ENCODE measurements around the gene MAN1A1. TPM values are rescaled to one million over a fixed set of nuclear protein-coding genes. Genes with fewer than 3 reads are reported as not detected.

The MAN1A1 gene
- total and polyA plus RNA-seq, 7 donors = 10.2 to 143 (median 81.9) TPM

DNA sequence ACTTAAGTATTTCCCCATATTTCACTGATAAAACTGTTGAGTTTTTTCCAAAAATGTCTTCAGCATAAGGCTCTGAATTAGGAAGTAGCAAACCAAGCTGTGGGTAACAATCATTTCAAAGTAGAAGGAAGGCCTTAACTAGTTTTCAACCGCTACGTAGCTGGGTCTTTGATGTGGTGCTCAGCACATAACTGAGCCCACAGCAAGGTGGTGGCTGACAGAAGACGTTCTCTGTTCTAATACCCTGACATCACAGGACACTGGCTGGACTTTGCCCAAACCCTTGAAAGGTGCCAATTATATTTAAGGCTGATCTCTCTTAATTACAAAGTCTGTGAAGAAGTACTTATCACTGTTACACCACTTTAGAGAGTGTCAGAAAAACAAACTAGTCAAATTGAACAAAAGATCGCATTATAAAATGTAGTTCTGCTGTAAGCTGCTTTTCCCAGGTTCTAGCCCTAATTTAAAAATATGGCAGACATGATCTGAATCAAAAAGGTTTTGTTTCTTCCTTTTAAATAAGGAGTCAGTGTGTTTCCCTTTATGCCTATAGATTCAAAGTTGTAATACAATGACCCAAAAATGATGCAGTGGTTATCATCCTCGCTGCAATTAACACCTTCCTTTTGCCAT is 26.7 kb downstream of the MAN1A1 start:
- Histone ChIP-seq H3K4me3 (no peak overlapping the region), H3K9me3 (no peaks in the 10 kb centered on the region), H3K4me1 (peaks cover 0 to 5% (median 4%) of the 10 kb centered on the region in 4 donors), H3K27ac (no peak overlapping the region), H3K27me3 (no peaks in the 10 kb centered on the region), H3K36me3 (peaks cover 0 to 4% (median 0%) of the 10 kb centered on the region in 4 donors)
- TF ChIP-seq, protein P1, sequence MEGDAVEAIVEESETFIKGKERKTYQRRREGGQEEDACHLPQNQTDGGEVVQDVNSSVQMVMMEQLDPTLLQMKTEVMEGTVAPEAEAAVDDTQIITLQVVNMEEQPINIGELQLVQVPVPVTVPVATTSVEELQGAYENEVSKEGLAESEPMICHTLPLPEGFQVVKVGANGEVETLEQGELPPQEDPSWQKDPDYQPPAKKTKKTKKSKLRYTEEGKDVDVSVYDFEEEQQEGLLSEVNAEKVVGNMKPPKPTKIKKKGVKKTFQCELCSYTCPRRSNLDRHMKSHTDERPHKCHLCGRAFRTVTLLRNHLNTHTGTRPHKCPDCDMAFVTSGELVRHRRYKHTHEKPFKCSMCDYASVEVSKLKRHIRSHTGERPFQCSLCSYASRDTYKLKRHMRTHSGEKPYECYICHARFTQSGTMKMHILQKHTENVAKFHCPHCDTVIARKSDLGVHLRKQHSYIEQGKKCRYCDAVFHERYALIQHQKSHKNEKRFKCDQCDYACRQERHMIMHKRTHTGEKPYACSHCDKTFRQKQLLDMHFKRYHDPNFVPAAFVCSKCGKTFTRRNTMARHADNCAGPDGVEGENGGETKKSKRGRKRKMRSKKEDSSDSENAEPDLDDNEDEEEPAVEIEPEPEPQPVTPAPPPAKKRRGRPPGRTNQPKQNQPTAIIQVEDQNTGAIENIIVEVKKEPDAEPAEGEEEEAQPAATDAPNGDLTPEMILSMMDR (IDR thresholded peaks at IDR 0.05) = no peak
- TF ChIP-seq EP300 (IDR thresholded peaks at IDR 0.05) = no peak
- no peak for DNase-seq
- intact Hi-C loops (cut with DNase I) = no loop called here
- WGBS, 2 donors = 69 to 84% methylated on average over 5 of the region's 5 CpGs

GRCh38 chr6:119322034-119322433 is 27.5 kb downstream of the MAN1A1 start:
- Histone ChIP-seq H3K4me1 (no peaks in the 10 kb centered on the region), H3K36me3 (peaks cover 0 to 4% (median 0%) of the 10 kb centered on the region in 4 donors), H3K27ac (no peak overlapping the region), H3K27me3 (no peaks in the 10 kb centered on the region), H3K4me3 (no peak overlapping the region), H3K9me3 (no peaks in the 10 kb centered on the region)
- 98% methylated on average over 2 of the region's 2 CpGs for WGBS, 2 donors
- intact Hi-C loops (cut with DNase I) = no loop called here
- no peak for DNase-seq
- TF ChIP-seq POLR2AphosphoS5 (IDR thresholded peaks at IDR 0.05) (no peak), EP300 (IDR thresholded peaks at IDR 0.05) (no peak), POLR2A (IDR thresholded peaks at IDR 0.05) (no peak)
- TF ChIP-seq, protein P1 (IDR thresholded peaks at IDR 0.05) = no peak

DNA sequence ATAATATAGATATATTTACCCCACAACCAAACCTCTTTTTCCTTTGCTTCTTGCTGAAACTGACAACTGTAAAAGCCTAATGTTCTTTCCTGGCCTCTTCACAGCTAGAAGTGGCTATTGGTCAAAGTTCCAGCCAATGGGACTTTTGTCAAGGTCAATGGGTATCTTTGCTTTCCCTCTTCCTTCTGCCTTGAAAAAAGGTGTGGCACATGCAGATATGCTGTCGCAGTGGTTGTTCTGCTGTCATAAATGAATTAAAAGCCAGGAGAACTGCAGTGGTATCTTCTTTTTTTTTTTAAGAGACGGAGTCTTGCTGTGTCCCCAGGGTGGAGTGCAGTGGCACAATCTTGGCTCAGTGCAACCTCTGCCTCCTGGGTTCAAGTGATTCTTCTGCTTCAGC is 29.9 kb downstream of the MAN1A1 start:
- no peak for DNase-seq
- no peaks in the 10 kb centered on the region for H3K9me3 ChIP-seq
- peaks cover 0 to 10% (median 8%) of the 10 kb centered on the region in 4 donors for H3K4me1 ChIP-seq
- H3K27ac ChIP-seq = no peak overlapping the region
- no peaks in the 10 kb centered on the region for H3K27me3 ChIP-seq
- no peaks in the 10 kb centered on the region for H3K36me3 ChIP-seq
- WGBS, 2 donors = 32 to 87% methylated on average over 2 of the region's 2 CpGs
- TF ChIP-seq POLR2A (IDR thresholded peaks at IDR 0.05) = no peak
- no peak for TF ChIP-seq POLR2AphosphoS5 (IDR thresholded peaks at IDR 0.05)
- TF ChIP-seq, protein P1 (IDR thresholded peaks at IDR 0.05) = no peak
- TF ChIP-seq EP300 (IDR thresholded peaks at IDR 0.05) = no peak
- no peak overlapping the region for H3K4me3 ChIP-seq
- intact Hi-C loops (cut with DNase I) = no loop called here

GRCh38 chr6:119318730-119319129 is 30.8 kb downstream of the MAN1A1 start:
- peaks cover 0 to 19% (median 14%) of the 10 kb centered on the region in 4 donors for H3K4me1 ChIP-seq
- no peaks in the 10 kb centered on the region for H3K27me3 ChIP-seq
- intact Hi-C loops (cut with DNase I) = no loop called here
- DNase-seq = no peak
- H3K36me3 ChIP-seq = no peaks in the 10 kb centered on the region
- H3K27ac ChIP-seq = no peak overlapping the region
- WGBS, 2 donors = 91 to 96% methylated on average over 1 of the region's 1 CpG
- H3K9me3 ChIP-seq = no peaks in the 10 kb centered on the region
- TF ChIP-seq POLR2A (IDR thresholded peaks at IDR 0.05) = no peak
- no peak overlapping the region for H3K4me3 ChIP-seq

DNA sequence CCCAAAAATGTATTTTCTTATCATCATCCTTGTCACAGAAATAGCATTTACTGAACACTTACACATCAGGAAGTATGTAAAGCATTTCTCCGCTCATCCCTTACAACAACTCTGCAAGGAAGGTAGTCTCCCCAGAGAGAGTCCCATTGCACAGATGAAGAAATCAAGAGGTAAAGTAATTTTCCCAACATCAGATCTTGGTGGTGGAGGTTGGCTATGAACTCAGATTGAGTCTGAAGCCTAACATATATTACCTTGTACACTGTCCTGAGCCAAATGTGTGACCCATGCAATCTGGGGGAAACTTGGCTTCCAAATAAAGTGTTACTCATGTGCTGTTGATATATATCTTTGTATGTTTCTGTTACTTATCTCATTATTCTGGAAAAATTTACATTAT is 31.4 kb downstream of the MAN1A1 start:
- 61 to 96% methylated on average over 1 of the region's 1 CpG for WGBS, 2 donors
- TF ChIP-seq EP300 (IDR thresholded peaks at IDR 0.05) = no peak
- TF ChIP-seq, protein P1 (IDR thresholded peaks at IDR 0.05) = no peak
- no peak for TF ChIP-seq POLR2A (IDR thresholded peaks at IDR 0.05)
- no peak for TF ChIP-seq POLR2AphosphoS5 (IDR thresholded peaks at IDR 0.05)
- Histone ChIP-seq H3K27ac (no peak overlapping the region), H3K27me3 (no peaks in the 10 kb centered on the region), H3K4me1 (peaks cover 0 to 25% (median 15%) of the 10 kb centered on the region in 4 donors), H3K9me3 (no peaks in the 10 kb centered on the region), H3K4me3 (no peak overlapping the region), H3K36me3 (no peaks in the 10 kb centered on the region)
- intact Hi-C loops (cut with DNase I) = no loop called here
- no peak for DNase-seq

Data from sigmoid colon (tissue), 7 donors.